ENCODE data around the gene USP6. TPM values are rescaled to one million over a fixed set of nuclear protein-coding genes. Genes with fewer than 3 reads are reported as not detected.

Gene USP6
- total RNA-seq, 2 experiments from 2014 or later = 0.05 TPM

DNA sequence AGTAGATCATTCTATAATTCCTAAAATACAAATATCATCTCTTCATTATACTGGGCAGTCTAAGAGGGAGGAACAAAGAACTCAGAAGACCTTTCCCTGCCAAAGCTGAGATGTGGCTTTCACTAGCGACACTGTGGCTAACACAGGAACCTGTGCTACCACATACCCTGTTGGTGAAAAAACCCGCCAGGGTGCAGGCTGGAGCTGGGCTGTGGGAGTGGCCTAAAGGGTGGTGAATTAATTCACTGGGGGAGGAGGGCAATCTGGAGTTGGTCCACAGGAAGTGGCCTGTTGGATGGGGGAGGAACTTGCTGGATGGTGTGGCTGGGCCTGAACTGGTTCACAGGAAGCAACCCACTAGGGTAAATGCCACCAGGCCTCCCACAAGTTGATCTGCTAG lies 68.5 kb downstream of the USP6 start:
- ChIA-PET CTCF (no interaction called here), POLR2A (no interaction called here)
- no peak for DNase-seq
- Mint-ChIP-seq H3K9me3 (peaks cover 87% of the 10 kb centered on the region), H3K4me1 (ENCODE audit: low read depth) (no peaks in the 10 kb centered on the region), H3K36me3 (peaks cover 84% of the 10 kb centered on the region), H3K27me3 (no peaks in the 10 kb centered on the region), H3K4me3 (no peak overlapping the region), H3K27ac (no peak overlapping the region)
- intact Hi-C loops (cut with micrococcal nuclease) = no loop called here

- CTCF ChIA-PET = interaction anchor here (0.5 to 1.6 kb wide), 10 partner anchors 9 to 295 kb away, joined by 3 to 8 read pairs (median 3); partner anchors contain the start of genes DERL2 and MIS12
- DNase-seq = peak; percentile 99
- H3K4me1 Mint-ChIP-seq (ENCODE audit: low read depth) = peaks cover 20% of the 10 kb centered on the region
- POLR2A ChIA-PET = interaction anchor here (0.6 to 1.2 kb wide), 4 partner anchors 9 to 706 kb away, joined by 3 to 6 read pairs (median 4); no protein-coding TSS in a partner anchor
- peak within 1 kb of the TSS; percentile 95 for H3K4me3 Mint-ChIP-seq
- intact Hi-C loops (cut with micrococcal nuclease) = loop anchor here (2.0 to 5.0 kb wide), 2 partner anchors 81 to 226 kb away; partner anchors contain the start of genes NUP88 and ZNF232
- no peaks in the 10 kb centered on the region for H3K27me3 Mint-ChIP-seq
- peaks cover 29% of the 10 kb centered on the region for H3K9me3 Mint-ChIP-seq
- peak within 1 kb of the TSS; percentile 52 for H3K27ac Mint-ChIP-seq
- peaks cover 40% of the 10 kb centered on the region for H3K36me3 Mint-ChIP-seq
Measured at GRCh38 chr17:5191541-5192417, 75.9 kb downstream of the USP6 start, which contains the start of gene ZNF594. TSS of gene ZNF594 (minus strand) at chr17:5191868. CDS start at chr17:5184256, 7,612 bp downstream.

DNA sequence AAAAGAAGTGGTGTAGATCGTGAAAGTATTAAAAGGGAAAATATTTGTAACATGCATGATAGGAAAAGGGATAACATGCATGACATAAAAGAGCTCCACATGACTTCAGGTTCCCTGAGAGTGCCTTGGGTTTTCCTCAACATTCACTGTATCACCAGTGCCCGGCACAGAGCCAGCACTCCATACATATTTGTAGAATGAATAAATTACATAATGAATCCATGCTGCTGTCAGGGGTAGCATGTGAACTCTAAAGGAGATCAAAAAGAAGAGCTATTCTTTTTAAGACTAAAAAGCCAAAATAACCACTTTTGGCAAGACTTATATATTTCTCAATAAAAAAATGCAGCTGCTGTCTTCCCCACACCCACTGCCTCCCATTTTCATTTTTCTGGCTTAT lies 78.5 kb downstream of the USP6 start:
- CTCF ChIA-PET = interaction anchor here (1.0 to 1.6 kb wide), 2 partner anchors 44 to 80 kb away, joined by 3 to 5 read pairs; no protein-coding TSS in a partner anchor
- Mint-ChIP-seq H3K36me3 (peaks cover 21% of the 10 kb centered on the region), H3K4me1 (ENCODE audit: low read depth) (peaks cover 20% of the 10 kb centered on the region), H3K27me3 (no peaks in the 10 kb centered on the region), H3K9me3 (peaks cover 13% of the 10 kb centered on the region), H3K4me3 (no peak overlapping the region), H3K27ac (no peak overlapping the region)
- POLR2A ChIA-PET = no interaction called here
- DNase-seq = no peak
- intact Hi-C loops (cut with micrococcal nuclease) = loop anchor here (5.0 kb wide), 1 partner anchor 223 kb away; the partner anchor contains the start of gene NUP88

- POLR2A ChIA-PET = no interaction called here
- intact Hi-C loops (cut with micrococcal nuclease) = loop anchor here (5.0 kb wide), 1 partner anchor 239 kb away; the partner anchor contains the start of gene C1QBP
- H3K27me3 Mint-ChIP-seq = no peaks in the 10 kb centered on the region
- no peaks in the 10 kb centered on the region for H3K36me3 Mint-ChIP-seq
- no peak overlapping the region for H3K4me3 Mint-ChIP-seq
- H3K4me1 Mint-ChIP-seq (ENCODE audit: low read depth) = no peaks in the 10 kb centered on the region
- no peak for DNase-seq
- H3K27ac Mint-ChIP-seq = no peak overlapping the region
- no peaks in the 10 kb centered on the region for H3K9me3 Mint-ChIP-seq
- CTCF ChIA-PET = interaction anchor here (0.8 to 1.6 kb wide), 2 partner anchors 39 to 241 kb away, joined by 4 to 10 read pairs; partner anchors contain the start of gene C1QBP
Measured at GRCh38 chr17:5198472-5198871, 82.6 kb downstream of the USP6 start.

- Mint-ChIP-seq H3K9me3 (no peaks in the 10 kb centered on the region), H3K27ac (no peak overlapping the region), H3K36me3 (peaks cover 4% of the 10 kb centered on the region), H3K27me3 (no peaks in the 10 kb centered on the region), H3K4me3 (no peak overlapping the region), H3K4me1 (ENCODE audit: low read depth) (peaks cover 5% of the 10 kb centered on the region)
- ChIA-PET CTCF (no interaction called here), POLR2A (no interaction called here)
- intact Hi-C loops (cut with micrococcal nuclease) = no loop called here
- DNase-seq = no peak
Measured at GRCh38 chr17:5200360-5200759, 84.5 kb downstream of the USP6 start.

DNA sequence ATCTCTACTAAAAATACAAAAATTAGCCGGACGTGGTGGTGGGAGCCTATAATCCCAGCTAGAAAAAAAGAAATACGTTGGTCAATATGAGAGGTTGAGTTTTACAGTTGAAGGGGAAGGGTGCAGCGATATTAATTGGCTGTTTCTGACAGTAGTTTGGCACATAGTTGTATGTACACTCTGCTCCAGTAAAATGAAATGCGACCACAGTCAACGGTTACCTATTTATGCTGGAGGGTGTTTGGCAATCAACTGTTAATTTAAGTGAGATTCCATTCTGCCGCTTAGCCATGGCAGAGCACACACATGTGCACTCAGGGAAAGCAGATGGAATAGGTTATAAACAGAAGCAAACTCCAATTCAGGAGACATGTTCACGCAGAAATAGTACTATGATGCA lies 85.2 kb downstream of the USP6 start:
- peaks cover 5% of the 10 kb centered on the region for H3K4me1 Mint-ChIP-seq (ENCODE audit: low read depth)
- CTCF ChIA-PET = no interaction called here
- no peak overlapping the region for H3K4me3 Mint-ChIP-seq
- H3K27ac Mint-ChIP-seq = no peak overlapping the region
- peaks cover 4% of the 10 kb centered on the region for H3K36me3 Mint-ChIP-seq
- no peaks in the 10 kb centered on the region for H3K9me3 Mint-ChIP-seq
- no peaks in the 10 kb centered on the region for H3K27me3 Mint-ChIP-seq
- intact Hi-C loops (cut with micrococcal nuclease) = no loop called here
- POLR2A ChIA-PET = no interaction called here
- no peak for DNase-seq

GRCh38 chr17:5203178-5203907 lies 87.5 kb downstream of the USP6 start:
- Mint-ChIP-seq H3K27ac (no peak overlapping the region), H3K27me3 (no peaks in the 10 kb centered on the region), H3K4me3 (no peak overlapping the region), H3K4me1 (ENCODE audit: low read depth) (peaks cover 5% of the 10 kb centered on the region), H3K36me3 (peaks cover 4% of the 10 kb centered on the region), H3K9me3 (no peaks in the 10 kb centered on the region)
- no peak for DNase-seq
- ChIA-PET CTCF (no interaction called here), POLR2A (no interaction called here)
- intact Hi-C loops (cut with micrococcal nuclease) = no loop called here

DNA sequence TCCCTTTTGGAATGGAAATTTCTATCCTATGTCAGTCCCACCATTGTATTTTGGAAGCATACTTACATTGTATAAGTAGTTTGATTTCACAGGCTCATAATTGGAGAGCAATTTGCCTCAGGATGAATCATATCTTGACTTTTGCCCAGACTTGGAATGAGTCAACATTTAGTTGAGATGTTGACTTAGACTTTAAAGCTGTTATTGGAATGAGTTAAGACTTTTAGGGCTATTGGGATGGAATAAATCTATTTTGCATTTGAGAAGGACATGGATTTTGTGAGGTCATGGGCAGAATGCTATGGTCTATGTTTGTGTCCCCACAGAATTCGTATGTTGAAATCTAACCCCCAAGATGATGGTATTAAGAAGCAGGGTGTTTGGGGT lies 88.1 kb downstream of the USP6 start:
- Mint-ChIP-seq H3K4me3 (no peak overlapping the region), H3K4me1 (ENCODE audit: low read depth) (peaks cover 5% of the 10 kb centered on the region), H3K36me3 (peaks cover 4% of the 10 kb centered on the region), H3K27ac (no peak overlapping the region), H3K9me3 (no peaks in the 10 kb centered on the region), H3K27me3 (no peaks in the 10 kb centered on the region)
- CTCF ChIA-PET = no interaction called here
- intact Hi-C loops (cut with micrococcal nuclease) = no loop called here
- POLR2A ChIA-PET = no interaction called here
- no peak for DNase-seq

DNA sequence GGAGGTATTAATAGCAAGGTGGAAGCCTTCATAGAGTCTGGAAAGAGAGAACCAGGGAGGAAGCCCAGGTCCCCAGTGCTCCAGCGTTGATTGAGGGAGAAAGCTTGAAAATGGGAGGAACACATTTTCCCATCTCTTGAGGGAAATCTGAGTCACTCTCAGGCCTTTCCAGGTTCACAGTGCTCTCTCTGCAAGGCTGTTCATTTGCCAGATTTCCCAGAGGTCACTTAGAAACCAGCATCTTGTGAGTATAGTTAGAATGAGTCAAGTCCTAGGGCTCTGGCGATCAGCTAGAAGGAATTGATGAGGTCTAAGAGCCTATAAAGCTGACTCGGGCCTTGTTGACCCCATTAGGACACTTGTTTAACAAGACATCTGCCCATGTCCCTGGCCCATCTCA lies 93.6 kb downstream of the USP6 start:
- H3K4me3 Mint-ChIP-seq = no peak overlapping the region
- intact Hi-C loops (cut with micrococcal nuclease) = no loop called here
- H3K9me3 Mint-ChIP-seq = no peaks in the 10 kb centered on the region
- no peaks in the 10 kb centered on the region for H3K4me1 Mint-ChIP-seq (ENCODE audit: low read depth)
- no peaks in the 10 kb centered on the region for H3K27me3 Mint-ChIP-seq
- no peak overlapping the region for H3K27ac Mint-ChIP-seq
- DNase-seq = no peak
- CTCF ChIA-PET = no interaction called here
- no peaks in the 10 kb centered on the region for H3K36me3 Mint-ChIP-seq
- POLR2A ChIA-PET = no interaction called here

DNA sequence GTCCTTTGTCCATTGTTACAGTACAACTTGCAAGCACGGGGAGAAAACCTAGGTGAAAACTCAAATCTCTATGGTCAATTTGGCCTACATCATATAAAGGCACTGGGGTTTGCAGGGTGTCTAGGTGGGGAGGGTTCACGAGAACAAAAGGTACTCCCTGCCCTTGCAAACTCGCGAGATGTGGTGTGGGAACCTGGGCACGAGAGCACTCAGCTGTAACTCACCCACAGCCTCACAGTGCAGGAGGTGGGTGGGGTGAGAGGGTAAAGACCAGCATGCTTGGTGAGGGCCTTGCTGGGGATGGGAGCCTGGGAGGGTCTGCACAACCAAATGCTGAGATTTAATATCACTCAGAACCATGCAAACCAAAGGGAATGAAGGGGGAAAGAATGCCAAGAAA lies 94.3 kb downstream of the USP6 start:
- Mint-ChIP-seq H3K4me3 (no peak overlapping the region), H3K27ac (no peak overlapping the region), H3K9me3 (no peaks in the 10 kb centered on the region), H3K27me3 (no peaks in the 10 kb centered on the region), H3K4me1 (ENCODE audit: low read depth) (no peaks in the 10 kb centered on the region), H3K36me3 (no peaks in the 10 kb centered on the region)
- no peak for DNase-seq
- intact Hi-C loops (cut with micrococcal nuclease) = no loop called here
- ChIA-PET CTCF (no interaction called here), POLR2A (no interaction called here)

- Mint-ChIP-seq H3K36me3 (no peaks in the 10 kb centered on the region), H3K4me3 (no peak overlapping the region), H3K27me3 (no peaks in the 10 kb centered on the region), H3K27ac (no peak overlapping the region), H3K4me1 (ENCODE audit: low read depth) (no peaks in the 10 kb centered on the region), H3K9me3 (no peaks in the 10 kb centered on the region)
- CTCF ChIA-PET = no interaction called here
- intact Hi-C loops (cut with micrococcal nuclease) = no loop called here
- no peak for DNase-seq
- POLR2A ChIA-PET = no interaction called here
Measured at GRCh38 chr17:5210614-5211252, 94.9 kb downstream of the USP6 start.

GRCh38 chr17:5211458-5211857 lies 95.6 kb downstream of the USP6 start:
- H3K4me1 Mint-ChIP-seq (ENCODE audit: low read depth) = no peaks in the 10 kb centered on the region
- H3K27me3 Mint-ChIP-seq = no peaks in the 10 kb centered on the region
- intact Hi-C loops (cut with micrococcal nuclease) = no loop called here
- peak overlapping the region; percentile 19 for H3K27ac Mint-ChIP-seq
- ChIA-PET CTCF (no interaction called here), POLR2A (no interaction called here)
- DNase-seq = no peak
- H3K36me3 Mint-ChIP-seq = no peaks in the 10 kb centered on the region
- H3K4me3 Mint-ChIP-seq = no peak overlapping the region
- H3K9me3 Mint-ChIP-seq = no peaks in the 10 kb centered on the region

Data from activated CD4-positive, alpha-beta memory T cell treated with anti-CD3 and anti-CD28 coated beads for 36 hours (primary cell).